ENCODE measurements around the gene GLS2. TPM values are rescaled to one million over a fixed set of nuclear protein-coding genes. Genes with fewer than 3 reads are reported as not detected.

The GLS2 gene
- total and polyA plus RNA-seq, 2 donors from 2014 or later = 2.5 to 5.6 TPM

DNA sequence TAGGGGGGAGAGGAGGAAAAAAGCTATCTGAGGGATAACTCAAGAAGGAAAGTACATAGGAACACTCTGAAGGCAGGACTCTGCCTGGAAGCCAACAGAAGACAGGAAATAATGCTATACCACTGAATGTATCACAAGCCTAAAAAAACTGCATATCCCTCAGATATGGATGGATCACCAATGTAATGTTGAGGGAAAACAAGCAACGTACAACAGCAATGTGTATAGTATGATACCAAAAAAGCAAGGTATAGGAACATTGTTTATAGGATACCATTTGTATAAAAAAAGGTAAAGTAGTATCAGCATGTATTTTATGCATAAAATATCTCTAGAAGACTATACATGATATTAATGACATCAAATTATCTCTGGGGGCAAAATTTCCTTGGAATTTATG, 3.4 kb downstream of the GLS2 start:
- H3K4me1 ChIP-seq (ENCODE audit: control insufficient read depth in 2 of 3, insufficient read depth in 2 of 3, low read depth in 1 of 3, low read length in 3 of 3) = peaks cover 0 to 10% (median 4%) of the 10 kb centered on the region in 3 donors
- no peaks in the 10 kb centered on the region for H3K36me3 ChIP-seq (ENCODE audit: control insufficient read depth in 2 of 3, insufficient read depth in 3 of 3, low read length in 3 of 3)
- H3K4me3 ChIP-seq (ENCODE audit: low read length in 3 of 3) = no peak overlapping the region
- FAIRE-seq = no peak
- intact Hi-C loops (cut with DNase I) = no loop called here
- TF ChIP-seq, protein P1, sequence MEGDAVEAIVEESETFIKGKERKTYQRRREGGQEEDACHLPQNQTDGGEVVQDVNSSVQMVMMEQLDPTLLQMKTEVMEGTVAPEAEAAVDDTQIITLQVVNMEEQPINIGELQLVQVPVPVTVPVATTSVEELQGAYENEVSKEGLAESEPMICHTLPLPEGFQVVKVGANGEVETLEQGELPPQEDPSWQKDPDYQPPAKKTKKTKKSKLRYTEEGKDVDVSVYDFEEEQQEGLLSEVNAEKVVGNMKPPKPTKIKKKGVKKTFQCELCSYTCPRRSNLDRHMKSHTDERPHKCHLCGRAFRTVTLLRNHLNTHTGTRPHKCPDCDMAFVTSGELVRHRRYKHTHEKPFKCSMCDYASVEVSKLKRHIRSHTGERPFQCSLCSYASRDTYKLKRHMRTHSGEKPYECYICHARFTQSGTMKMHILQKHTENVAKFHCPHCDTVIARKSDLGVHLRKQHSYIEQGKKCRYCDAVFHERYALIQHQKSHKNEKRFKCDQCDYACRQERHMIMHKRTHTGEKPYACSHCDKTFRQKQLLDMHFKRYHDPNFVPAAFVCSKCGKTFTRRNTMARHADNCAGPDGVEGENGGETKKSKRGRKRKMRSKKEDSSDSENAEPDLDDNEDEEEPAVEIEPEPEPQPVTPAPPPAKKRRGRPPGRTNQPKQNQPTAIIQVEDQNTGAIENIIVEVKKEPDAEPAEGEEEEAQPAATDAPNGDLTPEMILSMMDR (IDR thresholded peaks at IDR 0.05; ENCODE audit: borderline replicate concordance, extremely low read depth, insufficient read depth) = no peak
- no peaks in the 10 kb centered on the region for H3K9me3 ChIP-seq (ENCODE audit: control insufficient read depth in 2 of 3, insufficient read depth in 1 of 3, low read length in 3 of 3)
- H3K27ac ChIP-seq (ENCODE audit: low read depth in 2 of 2, low read length in 2 of 2) = no peak overlapping the region
- H3K9ac ChIP-seq (ENCODE audit: low read length in 3 of 3) = no peak overlapping the region
- peaks cover 2% of the 10 kb centered on the region for H3K27me3 ChIP-seq (ENCODE audit: control insufficient read depth, insufficient read depth, low read length)
- DNase-seq = no peak

DNA sequence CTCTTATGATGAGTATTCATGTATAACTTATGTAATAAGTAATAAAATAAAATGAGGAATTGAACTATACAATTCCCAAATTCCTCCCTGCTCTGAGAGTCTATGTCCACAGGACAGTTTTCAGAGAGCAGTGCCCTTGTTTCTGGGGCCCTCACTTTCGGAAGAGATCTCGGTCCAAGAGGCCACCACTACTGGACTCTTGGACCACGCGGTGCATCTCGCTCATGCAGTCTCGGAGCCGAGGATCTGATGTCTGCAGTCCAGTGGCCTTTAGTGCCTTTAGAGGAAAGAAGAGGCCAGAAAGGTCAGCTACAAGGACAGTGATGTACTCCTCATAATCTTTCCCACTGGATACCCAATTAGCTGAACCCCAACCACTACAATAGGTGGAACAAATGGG, 8.3 kb downstream of the GLS2 start:
- peaks cover 0 to 2% (median 0%) of the 10 kb centered on the region in 3 donors for H3K36me3 ChIP-seq (ENCODE audit: control insufficient read depth in 2 of 3, insufficient read depth in 3 of 3, low read length in 3 of 3)

DNA sequence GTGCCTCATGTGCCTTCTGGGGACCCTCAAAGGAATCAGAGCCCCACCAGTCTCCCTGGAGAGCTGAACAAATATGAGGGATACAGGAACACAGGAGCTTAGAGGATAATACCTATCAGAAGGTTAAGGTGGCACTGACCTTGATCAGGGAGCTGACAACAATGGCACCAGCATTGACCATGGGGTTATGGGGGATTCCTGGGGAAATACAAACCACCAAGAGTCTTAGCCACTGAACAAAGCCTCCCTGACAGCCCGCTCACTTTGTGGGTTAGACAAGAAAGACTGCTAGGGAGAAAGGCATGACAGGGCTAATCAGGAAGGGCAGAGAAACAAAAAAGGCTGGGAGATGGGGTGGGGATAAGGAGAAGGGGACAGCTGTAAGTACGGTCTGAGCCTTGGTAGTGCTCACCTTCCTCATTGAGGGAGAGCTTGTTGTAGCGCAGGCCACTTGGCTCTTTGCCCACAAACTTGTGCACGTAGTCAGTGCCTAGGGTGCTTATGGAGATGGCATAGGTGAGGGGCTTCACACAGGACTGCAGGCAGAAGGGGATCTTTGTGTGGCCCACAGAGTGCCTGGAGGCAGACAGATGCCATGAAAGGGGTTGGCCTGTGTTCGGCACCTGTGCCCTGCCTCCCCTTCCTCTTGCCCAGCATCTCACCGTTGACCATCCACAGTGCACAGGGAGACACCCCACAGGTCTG, 10.3 kb downstream of the GLS2 start:
- FAIRE-seq = no peak
- Histone ChIP-seq H3K4me1 (ENCODE audit: control insufficient read depth in 2 of 3, insufficient read depth in 2 of 3, low read depth in 1 of 3, low read length in 3 of 3) (no peaks in the 10 kb centered on the region), H3K9ac (ENCODE audit: low read length in 3 of 3) (no peak overlapping the region), H3K36me3 (ENCODE audit: control insufficient read depth in 2 of 3, insufficient read depth in 3 of 3, low read length in 3 of 3) (peaks cover 0 to 3% (median under 1%) of the 10 kb centered on the region in 3 donors), H3K27me3 (ENCODE audit: control insufficient read depth, insufficient read depth, low read length) (no peaks in the 10 kb centered on the region), H3K27ac (ENCODE audit: low read depth in 2 of 2, low read length in 2 of 2) (no peak overlapping the region), H3K9me3 (ENCODE audit: control insufficient read depth in 2 of 3, insufficient read depth in 1 of 3, low read length in 3 of 3) (no peaks in the 10 kb centered on the region), H3K4me3 (ENCODE audit: low read length in 3 of 3) (no peak overlapping the region)
- DNase-seq = no peak
- TF ChIP-seq, protein P1 (IDR thresholded peaks at IDR 0.05; ENCODE audit: borderline replicate concordance, extremely low read depth, insufficient read depth) = no peak
- intact Hi-C loops (cut with DNase I) = no loop called here

More for the DNA sequence above, 8.3 kb downstream of the GLS2 start:
- Histone ChIP-seq H3K27me3 (ENCODE audit: control insufficient read depth, insufficient read depth, low read length) (no peaks in the 10 kb centered on the region), H3K4me3 (ENCODE audit: low read length in 3 of 3) (no peak overlapping the region), H3K27ac (ENCODE audit: low read depth in 2 of 2, low read length in 2 of 2) (no peak overlapping the region), H3K4me1 (ENCODE audit: control insufficient read depth in 2 of 3, insufficient read depth in 2 of 3, low read depth in 1 of 3, low read length in 3 of 3) (no peaks in the 10 kb centered on the region), H3K9ac (ENCODE audit: low read length in 3 of 3) (no peak overlapping the region), H3K9me3 (ENCODE audit: control insufficient read depth in 2 of 3, insufficient read depth in 1 of 3, low read length in 3 of 3) (no peaks in the 10 kb centered on the region)
- DNase-seq (no peak), FAIRE-seq (no peak)
- intact Hi-C loops (cut with DNase I) = no loop called here
- TF ChIP-seq, protein P1 (IDR thresholded peaks at IDR 0.05; ENCODE audit: borderline replicate concordance, extremely low read depth, insufficient read depth) = no peak

Data from kidney (tissue), 14 donors.